Measurements from ENCODE around the gene MAPK4. TPM values are rescaled to one million over a fixed set of nuclear protein-coding genes. Genes with fewer than 3 reads are reported as not detected.

Gene MAPK4
- total RNA-seq, 1 experiment from 2014 or later: 0.21 TPM

- intact Hi-C loops (cut with micrococcal nuclease): no loop called here
- H3K36me3 Mint-ChIP-seq (ENCODE audit: insufficient read depth, unreplicated experiment): no peaks in the 10 kb centered on the region
These were observed 174.5 kb downstream of the MAPK4 start for GRCh38 chr18:50734342-50734741.

GRCh38 chr18:50734886-50735285 is 175.0 kb downstream of the MAPK4 start:
- Mint-ChIP-seq H3K4me3 (ENCODE audit: unreplicated experiment) (no peak overlapping the region), H3K27ac (ENCODE audit: low read depth, unreplicated experiment) (no peak overlapping the region), H3K36me3 (ENCODE audit: insufficient read depth, unreplicated experiment) (no peaks in the 10 kb centered on the region), H3K9me3 (ENCODE audit: unreplicated experiment) (no peaks in the 10 kb centered on the region), H3K4me1 (ENCODE audit: insufficient read depth, unreplicated experiment) (no peaks in the 10 kb centered on the region), H3K27me3 (ENCODE audit: insufficient read depth, unreplicated experiment) (no peaks in the 10 kb centered on the region)
- TF ChIP-seq CTCF (IDR thresholded peaks at IDR 0.05; ENCODE audit: unreplicated experiment): no peak
- CTCF ChIA-PET: interaction anchor here (0.6 kb wide), 1 partner anchor 827 kb away, joined by 4 read pairs; no protein-coding TSS in a partner anchor
- BruUV-seq (replicated peaks): no TSS peak
- DNase-seq (ENCODE audit: unreplicated experiment): no peak
- intact Hi-C loops (cut with micrococcal nuclease): no loop called here
- POLR2A ChIA-PET: no interaction called here

More at GRCh38 chr18:50734342-50734741, 174.5 kb downstream of the MAPK4 start:
- Mint-ChIP-seq H3K27ac (ENCODE audit: low read depth, unreplicated experiment) (no peak overlapping the region), H3K4me3 (ENCODE audit: unreplicated experiment) (no peak overlapping the region), H3K4me1 (ENCODE audit: insufficient read depth, unreplicated experiment) (no peaks in the 10 kb centered on the region), H3K27me3 (ENCODE audit: insufficient read depth, unreplicated experiment) (no peaks in the 10 kb centered on the region), H3K9me3 (ENCODE audit: unreplicated experiment) (no peaks in the 10 kb centered on the region)
- CTCF ChIA-PET: interaction anchor here (0.6 kb wide), 1 partner anchor 827 kb away, joined by 4 read pairs; no protein-coding TSS in a partner anchor
- no peak for DNase-seq (ENCODE audit: unreplicated experiment)
- no peak for TF ChIP-seq CTCF (IDR thresholded peaks at IDR 0.05; ENCODE audit: unreplicated experiment)
- no TSS peak for BruUV-seq (replicated peaks)
- POLR2A ChIA-PET: interaction anchor here (0.5 kb wide), 1 partner anchor 23 kb away, joined by 3 read pairs; no protein-coding TSS in a partner anchor

- BruUV-seq (replicated peaks): no TSS peak
- Mint-ChIP-seq H3K9me3 (ENCODE audit: unreplicated experiment) (no peaks in the 10 kb centered on the region), H3K27me3 (ENCODE audit: insufficient read depth, unreplicated experiment) (peaks cover under 1% of the 10 kb centered on the region), H3K4me1 (ENCODE audit: insufficient read depth, unreplicated experiment) (no peaks in the 10 kb centered on the region), H3K27ac (ENCODE audit: low read depth, unreplicated experiment) (no peak overlapping the region), H3K36me3 (ENCODE audit: insufficient read depth, unreplicated experiment) (no peaks in the 10 kb centered on the region), H3K4me3 (ENCODE audit: unreplicated experiment) (no peak overlapping the region)
- CTCF ChIA-PET: no interaction called here
- POLR2A ChIA-PET: no interaction called here
- intact Hi-C loops (cut with micrococcal nuclease): no loop called here
- no peak for DNase-seq (ENCODE audit: unreplicated experiment)
- no peak for TF ChIP-seq CTCF (IDR thresholded peaks at IDR 0.05; ENCODE audit: unreplicated experiment)
These were observed 177.2 kb downstream of the MAPK4 start for GRCh38 chr18:50737127-50737526.

- BruUV-seq (replicated peaks): no TSS peak
- Mint-ChIP-seq H3K36me3 (ENCODE audit: insufficient read depth, unreplicated experiment) (no peaks in the 10 kb centered on the region), H3K4me3 (ENCODE audit: unreplicated experiment) (no peak overlapping the region), H3K4me1 (ENCODE audit: insufficient read depth, unreplicated experiment) (no peaks in the 10 kb centered on the region), H3K9me3 (ENCODE audit: unreplicated experiment) (no peaks in the 10 kb centered on the region), H3K27ac (ENCODE audit: low read depth, unreplicated experiment) (no peak overlapping the region), H3K27me3 (ENCODE audit: insufficient read depth, unreplicated experiment) (peaks cover 11% of the 10 kb centered on the region)
- POLR2A ChIA-PET: no interaction called here
- intact Hi-C loops (cut with micrococcal nuclease): no loop called here
- no peak for TF ChIP-seq CTCF (IDR thresholded peaks at IDR 0.05; ENCODE audit: unreplicated experiment)
- no peak for DNase-seq (ENCODE audit: unreplicated experiment)
- CTCF ChIA-PET: interaction anchor here (0.6 kb wide), 1 partner anchor 931 kb away, joined by 3 read pairs; no protein-coding TSS in a partner anchor
These were observed 178.3 kb downstream of the MAPK4 start for GRCh38 chr18:50738098-50738757.
